Bone marrow (tissue), 2 donors: ENCODE measurements around the gene GPR156.
"Not testable (repeated sequence)": the region's sequence is repeated elsewhere in the genome, so short reads cannot be mapped to it uniquely, and the experiment has no call there.

Experiments used
- DNase-seq, 2 donors: peaks; one replicate each; lab custom pipeline; 2025; lab: John Stamatoyannopoulos, UW

GPR156 gene

DNA sequence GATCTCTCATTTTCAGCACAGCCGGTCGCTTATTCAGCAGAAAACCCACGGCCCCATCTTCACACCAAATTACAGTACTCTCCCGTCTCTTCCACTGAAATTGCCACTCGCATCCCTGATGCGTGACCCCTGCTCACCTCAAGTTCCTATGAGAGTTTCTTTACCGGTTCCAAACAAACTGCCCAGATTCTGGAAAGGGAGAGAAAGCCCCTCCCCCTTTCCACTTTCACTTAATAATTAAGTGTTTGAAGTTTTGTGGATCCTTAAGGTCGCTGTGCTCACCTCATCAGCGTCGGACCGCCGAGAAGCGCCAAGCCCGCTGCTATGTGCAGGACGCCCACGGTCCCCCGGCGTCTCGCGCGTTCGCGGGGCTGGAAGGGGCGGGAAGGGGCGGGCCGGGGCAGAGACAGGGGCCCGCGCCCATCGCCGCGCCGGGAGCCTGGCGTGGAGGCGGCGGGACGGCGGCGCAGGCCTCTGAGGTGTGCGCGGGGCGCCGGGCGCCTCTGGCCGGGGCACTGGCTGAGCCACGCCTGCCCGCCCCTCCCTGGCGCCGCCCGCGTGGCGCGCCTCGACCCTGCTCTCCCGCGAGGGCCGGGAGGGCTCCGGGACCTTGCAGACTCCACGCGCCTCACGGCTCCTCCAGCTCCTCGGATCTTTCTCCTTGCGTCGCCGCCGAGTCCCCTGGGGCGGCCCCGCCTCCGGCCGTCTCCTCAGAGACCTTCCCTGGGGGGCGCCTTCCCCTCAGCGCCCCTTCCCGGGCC lies at the start of gene GPR156:
Gene GPR156, minus strand, starts transcription at position 476 of the 761 bp plus-strand sequence. CDS start 41,124 bp downstream, outside the sequence.
- no peak for DNase-seq

DNA sequence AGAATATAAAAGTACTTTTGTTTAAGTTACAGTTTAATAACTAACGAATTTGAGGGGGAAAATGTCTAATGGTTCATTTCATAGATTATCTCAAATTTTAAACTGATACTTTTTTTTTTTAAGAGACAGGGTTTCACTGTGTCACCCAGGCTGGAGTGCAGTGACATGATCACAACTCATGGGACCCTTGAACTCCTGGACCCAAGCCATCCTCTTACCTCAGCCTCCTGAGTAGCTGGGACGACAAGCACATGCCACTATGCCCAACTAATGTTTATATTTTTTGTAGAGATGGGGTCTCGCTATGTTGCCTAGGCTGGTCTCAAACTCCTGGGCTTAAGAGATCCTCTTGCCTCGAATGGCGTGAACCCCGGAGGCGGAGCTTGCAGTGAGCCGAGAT lies 47.6 kb upstream of the GPR156 start:
- DNase-seq, result no peak

DNA sequence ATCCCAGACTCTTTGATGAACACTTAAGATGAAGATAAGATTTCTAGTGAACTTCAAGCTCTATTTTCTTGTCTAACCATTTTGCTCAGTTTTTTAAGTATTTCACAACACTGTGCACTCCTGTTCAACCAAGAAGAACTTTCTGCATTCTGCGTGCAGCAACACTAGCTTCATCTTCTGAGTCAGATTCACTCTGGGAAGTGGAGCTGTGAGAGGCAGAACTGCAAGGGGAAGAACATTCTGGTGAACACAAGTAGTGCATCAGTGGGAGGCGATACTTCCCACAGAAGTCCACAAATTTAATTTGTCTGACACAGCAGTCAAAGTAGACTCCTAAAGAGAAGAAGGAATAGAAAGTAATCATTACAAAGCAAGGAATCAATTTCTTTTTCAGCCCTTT lies 46.1 kb upstream of the GPR156 start:
- DNase-seq, result no peak

DNA sequence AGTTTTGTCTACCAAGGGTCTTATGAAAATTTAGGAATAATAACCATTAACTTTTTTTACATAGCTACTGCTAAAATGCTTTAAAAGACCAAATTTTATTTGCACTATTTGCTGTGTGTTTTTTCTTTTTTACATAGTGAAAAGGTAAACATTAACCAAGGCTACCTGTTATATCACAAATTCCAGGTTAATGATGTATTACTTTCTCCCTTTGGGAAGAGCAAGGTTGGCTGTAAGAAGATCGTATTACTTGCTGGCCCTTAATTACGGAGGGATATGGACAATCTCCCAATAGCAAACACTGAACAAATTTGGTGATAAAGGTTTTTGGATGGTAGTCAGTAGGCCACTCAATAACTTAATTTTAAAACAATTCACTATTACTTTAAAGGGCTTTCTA lies 41.8 kb upstream of the GPR156 start:
- DNase-seq, result no peak

DNA sequence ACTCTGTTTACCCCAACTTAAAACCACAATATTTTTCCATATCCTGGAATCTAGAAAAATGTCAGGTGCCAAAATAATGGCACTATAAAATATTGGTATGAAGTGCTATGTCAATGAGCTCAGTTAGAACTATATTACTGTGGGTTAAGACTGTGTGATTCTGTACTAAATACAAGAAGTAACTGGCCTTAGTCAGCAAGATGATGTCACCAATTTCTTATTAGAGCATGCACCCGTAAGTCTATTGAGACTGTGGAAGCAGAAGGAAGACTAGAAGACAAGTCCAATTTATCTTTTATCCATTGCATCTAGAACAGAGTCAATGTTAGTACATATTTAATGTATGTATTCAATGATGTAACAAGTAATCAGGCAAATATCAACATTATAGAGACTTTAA lies 39.2 kb upstream of the GPR156 start:
- DNase-seq, result no peak

DNA sequence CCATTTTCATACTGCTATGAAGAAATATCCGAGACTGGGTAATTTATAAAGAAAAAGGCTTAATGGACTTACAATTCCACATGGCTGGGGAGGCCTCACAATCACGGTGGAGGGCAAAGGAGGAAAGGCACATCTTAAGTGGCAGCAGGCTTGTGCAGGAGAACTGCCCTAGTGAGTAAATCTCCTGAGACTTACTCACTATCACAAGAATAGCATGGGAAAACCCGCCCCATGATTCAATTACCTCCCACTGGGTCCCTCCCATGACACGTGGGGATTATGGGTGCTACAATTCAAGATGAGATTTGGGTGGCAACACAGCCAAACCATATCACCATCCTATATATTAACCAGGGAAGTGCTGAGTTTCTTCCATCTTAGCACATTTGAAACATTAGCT lies 38.7 kb upstream of the GPR156 start:
- not testable (repeated sequence) for DNase-seq

DNA sequence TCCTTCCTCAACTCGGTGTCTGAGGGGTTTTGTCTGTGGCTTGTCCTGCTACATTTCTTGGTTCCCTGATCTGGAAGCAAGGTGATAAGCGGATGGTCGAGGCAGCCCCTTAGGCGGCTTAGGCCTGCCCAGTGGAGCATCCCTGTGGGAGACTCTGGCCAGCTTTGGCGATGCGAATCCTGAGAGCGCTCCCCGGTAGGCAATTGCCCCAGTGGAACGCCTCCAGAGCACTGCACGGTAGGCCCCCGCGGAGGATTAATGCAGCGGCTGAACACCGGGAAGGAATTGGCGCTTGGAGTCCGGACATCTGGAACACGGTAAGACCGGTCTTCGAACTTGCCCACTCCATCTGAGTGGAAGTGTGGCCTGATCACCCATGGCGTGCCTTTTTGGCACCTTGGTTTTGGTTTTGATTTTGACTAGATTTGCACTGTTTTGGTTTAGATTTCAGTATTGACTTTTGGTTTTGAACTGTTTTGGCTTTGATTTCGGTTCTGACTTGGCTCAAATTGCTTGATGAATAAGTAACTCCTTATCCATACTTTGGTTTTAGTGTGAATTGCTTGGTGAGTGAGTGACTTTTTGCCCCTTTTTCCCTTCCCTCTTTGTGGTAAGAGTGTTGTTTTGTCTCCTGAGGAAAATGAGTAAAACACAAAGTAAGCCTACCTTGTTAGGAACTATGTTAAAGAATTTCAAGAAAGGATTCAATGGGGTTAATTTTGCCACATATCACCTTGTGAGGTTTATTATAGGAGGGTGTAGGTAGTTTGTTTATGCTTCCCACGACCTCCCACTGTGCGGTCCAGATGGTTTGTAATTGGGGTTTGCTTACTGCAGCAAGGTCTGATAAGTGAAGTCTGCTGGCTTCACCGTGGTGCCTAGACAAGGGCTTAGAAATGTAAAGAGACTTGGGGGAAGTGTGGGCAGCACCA lies 27.1 kb upstream of the GPR156 start:
- no peak for DNase-seq

DNA sequence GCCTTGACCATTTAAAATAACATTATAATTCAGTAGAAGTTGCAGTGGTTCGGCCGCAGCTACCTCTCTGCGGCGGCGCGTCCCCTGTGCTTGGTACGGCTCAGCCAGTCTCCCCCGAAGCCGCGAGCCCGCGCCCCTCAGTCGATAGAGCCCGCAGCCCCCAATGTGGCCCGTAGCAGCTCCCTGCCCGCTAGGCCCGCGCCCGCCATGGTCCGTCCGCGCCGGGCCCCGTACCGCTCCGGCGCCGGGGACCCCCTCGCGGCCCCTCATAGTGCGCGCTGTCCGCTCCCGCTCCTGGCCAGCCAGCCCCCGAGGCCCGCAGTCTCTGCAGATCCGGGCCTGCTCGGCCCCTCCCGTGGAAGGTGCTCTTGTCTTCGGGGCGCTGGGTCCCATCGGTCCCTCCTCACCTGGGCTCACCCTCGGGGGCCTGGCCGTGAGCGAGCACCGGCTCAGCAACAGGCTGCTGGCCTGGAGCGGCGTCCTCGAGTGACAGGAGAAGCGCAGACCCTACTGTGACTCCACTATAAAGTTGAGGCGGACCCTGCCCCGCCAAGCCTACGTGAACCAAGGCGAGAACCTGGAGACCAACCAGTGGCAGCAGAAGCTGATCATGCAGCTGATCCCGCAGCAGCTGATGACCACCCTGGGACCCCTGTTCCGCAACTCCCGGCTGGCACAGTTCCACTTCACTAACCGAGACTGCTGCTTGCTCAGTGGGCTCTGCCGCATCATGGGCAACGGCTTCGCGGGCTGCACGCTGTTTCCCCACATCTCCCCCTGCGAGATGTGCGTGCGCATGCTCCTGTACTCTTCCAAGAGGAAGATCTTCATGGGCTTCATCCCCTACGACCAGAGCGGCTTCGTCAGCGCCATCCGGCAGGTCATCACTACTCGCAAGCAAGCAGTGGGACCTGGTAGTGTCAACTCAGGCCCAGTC lies 21.8 kb upstream of the GPR156 start:
- DNase-seq, result no peak

DNA sequence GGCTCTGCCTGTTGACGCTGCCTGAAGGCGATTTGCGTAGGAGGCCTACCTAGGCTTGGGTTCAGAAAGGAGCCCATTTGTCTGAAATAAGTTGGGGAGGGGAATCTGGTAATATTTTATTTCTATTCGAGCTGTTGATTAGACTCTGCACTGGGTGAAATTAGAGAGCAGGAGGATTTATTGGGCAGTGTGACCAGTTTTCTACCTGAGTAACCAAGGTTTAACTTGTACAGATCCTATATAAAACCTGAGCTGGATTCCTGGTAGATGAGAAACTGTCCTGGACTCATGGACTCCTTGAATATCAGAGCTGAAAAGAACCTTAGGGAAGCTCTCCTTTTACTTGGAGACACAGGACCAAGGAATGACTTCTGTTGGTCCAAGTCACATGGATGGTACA lies 19.6 kb upstream of the GPR156 start:
- DNase-seq, result no peak

DNA sequence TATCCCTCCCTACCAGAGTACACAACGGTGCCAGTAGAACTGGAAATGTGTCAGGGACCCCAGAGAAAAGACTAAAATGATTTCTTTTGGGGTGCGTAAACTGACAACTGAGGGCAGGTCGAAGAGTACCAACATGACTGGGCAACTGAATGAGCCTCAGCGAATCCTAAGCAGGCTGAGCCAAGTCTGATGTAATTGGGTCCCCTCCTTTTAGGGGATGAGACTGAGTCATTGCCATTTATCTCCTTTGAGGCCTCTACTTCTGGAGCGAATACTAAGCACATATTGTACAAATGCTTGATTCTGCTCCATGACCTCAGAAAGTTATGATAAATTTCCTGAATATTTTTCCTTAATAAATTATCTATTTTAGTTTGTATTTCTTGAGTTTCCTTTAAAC lies 17.3 kb upstream of the GPR156 start:
- no peak for DNase-seq

DNA sequence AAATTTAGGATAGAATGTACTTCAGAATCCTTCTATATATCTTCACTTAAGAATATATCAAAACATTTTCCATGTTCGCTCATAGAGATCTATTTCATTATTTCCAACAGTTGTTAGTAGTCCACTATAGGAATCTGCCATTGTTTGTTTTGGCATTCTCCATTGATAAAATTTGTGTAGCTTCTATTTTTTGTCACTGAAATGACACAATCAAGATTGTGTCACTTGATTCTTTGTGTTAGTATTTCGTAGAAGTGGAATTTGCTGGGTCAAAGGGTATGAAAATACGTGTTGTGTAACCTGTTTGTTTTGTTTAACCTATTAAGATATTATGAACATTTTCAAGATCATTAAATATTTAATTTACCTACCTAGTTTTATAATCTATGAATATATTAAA lies 15.9 kb upstream of the GPR156 start:
- DNase-seq, result no peak

DNA sequence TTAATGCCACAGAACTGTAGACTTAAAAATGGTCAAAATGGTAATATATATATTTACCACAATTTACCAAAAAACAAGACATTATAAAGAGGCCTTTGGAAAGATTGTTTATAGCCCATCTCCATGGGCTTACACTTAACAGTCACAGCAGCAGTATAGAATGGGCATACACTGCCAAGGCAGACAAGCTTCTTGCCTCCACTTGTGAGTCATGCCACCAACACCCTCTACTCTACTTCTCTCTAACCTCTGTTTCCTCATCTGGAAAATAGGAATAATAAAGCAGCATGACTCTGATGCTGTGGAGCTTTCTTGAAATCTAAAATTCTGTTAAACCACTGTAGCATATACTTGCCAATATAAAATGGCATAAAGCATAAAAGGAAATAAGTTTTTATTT lies 14.4 kb upstream of the GPR156 start:
- DNase-seq, result no peak

DNA sequence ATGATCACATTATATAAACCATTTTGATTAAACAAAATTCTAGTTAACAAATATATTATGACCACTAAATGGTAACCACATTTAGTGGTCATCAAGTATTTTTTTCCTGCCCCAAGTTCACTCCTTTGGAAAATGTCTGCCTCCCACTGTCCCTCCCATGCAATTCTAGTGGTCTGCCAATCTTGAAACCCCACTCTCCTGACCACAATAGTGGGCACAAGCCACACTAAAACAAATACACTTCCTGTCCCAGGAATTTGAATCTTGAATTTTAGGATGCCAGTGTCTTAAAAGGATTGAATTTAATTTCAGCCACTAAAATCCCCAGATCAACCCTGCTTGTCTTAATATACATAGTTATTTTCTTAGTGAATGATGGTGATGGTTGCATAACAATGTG lies 14.0 kb upstream of the GPR156 start:
- no peak for DNase-seq

DNA sequence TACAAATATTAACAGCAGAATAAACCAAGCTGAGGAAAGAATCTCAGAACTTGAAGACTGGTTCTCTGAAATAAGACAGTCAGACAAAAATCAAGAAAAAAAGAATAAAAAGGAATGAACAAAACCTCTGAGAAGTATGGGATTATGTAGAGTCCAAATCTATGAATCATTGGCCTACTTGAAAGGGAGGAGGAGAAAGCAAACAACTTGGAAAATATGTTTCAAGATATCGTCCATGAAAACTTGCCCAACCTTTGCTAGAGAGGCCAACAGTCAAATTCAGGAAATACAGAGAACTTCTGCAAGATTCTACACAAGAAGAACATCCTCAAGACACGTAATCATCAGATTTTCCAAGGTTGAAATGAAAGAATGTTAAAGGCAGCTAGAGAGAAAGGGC lies 6.5 kb upstream of the GPR156 start:
- not testable (repeated sequence) for DNase-seq

DNA sequence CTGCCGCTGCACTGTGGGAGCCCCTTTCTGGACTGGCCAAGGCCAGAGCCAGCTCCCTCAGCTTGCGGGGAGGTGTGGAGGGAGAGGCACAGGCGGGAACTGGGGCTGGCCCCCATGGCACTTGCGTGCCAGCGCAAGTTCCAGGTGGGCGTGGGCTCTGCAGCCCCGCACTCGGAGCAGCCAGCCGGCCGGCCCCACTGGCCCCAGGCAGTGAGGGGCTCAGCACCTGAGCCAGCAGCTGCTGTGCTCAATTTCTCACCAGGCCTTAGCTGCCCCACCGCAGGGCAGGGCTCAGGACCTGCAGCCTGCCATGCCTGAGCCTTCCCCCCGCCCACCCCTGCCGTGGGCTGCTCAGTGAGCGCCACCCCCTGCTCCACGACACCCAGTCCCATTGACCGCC lies 4.6 kb upstream of the GPR156 start:
- DNase-seq, result no peak

DNA sequence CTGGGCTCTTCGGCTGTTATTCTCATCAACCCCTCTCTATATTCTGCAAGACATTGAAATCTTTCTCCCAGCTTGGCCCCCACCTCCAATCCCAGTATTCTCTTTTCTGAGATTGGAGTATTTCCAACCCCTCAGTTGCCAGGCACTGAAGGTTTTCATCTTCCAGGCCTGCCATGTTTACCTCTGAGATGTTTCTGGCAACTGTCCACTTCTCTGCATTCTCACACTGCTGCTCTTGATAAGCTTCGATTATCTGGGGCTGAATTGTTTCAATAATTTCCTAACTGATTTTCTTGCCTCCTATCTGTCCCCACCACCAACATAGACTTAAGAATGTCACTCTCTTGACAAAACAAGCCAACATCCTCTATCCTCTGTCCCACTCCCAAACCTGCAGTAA lies 1.4 kb upstream of the GPR156 start:
- DNase-seq, result no peak

DNA sequence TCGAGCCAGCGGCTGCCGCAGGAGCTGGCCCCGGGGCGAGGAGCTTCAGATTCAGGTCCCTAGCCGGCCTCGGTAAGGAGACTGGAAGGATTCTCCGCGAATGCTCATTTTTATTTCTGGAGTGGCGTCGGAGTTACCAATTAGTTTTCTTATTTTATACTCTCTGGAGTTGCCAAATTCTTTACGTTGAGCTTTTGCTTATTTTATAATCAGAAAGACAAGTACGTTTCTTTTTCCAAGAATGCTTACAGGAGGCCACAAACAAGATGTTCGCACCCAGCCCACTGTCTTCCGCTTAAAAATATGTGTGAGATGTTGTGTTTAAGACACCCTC lies 453 bp upstream of the GPR156 start:
- DNase-seq, result no peak

DNA sequence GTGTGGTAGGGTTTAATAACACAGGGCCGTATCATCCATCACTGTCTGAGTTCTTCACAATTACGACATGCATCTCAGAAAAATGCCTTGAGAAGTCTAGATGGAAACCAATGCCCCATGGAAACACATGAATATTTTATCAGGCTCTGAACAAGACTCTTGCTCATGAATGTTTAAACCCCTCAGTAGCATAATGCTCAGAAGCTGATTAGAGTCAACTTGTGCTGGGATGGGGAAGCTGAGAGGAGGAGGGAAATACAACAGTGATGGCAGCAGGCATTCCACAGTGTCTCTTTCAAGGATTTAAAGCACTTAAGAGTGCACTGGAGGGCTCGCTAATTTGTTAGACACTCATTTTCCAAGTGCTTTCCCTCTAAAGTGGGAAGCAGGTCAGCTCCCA lies 3.8 kb downstream of the GPR156 start:
- DNase-seq, result no peak

DNA sequence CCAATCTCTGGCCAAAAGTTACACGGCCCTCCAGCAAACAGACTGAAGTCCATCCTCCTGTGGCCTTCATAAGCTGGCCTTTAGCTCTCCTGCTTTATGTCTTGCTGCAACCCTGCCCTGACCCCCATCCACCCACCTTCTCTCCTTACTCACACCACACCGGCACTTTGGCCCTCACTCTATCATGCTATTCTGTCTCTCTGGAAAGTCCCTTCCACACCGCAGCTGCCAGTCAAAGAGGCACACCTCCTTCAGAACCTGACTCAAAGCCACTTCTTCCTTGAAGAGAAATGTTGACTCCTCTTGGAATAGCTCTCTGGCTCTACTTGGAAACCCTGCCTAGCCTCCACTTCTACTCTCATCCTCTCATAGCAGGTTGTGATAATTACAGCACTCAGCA lies 4.5 kb downstream of the GPR156 start:
- DNase-seq, result no peak

DNA sequence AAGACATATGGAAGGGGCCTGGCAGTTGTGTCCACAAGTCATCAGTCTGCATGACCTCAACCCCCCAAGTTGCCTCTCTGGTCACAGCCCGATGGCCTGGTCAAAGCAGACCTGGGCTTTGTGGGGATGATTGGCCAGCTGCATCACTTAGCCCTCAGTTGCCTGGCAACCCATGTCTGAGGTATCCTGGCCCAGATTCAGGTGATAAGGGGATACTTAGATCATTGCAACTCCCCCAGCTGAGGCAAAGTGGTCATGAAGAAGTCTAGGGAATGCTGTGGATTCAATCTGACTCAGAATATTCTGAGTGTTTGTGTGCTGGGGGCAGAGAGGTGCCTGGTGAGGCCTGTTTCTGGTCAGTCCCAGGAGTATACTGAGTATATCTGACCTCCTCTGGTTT lies 5.0 kb downstream of the GPR156 start:
- DNase-seq, result no peak

DNA sequence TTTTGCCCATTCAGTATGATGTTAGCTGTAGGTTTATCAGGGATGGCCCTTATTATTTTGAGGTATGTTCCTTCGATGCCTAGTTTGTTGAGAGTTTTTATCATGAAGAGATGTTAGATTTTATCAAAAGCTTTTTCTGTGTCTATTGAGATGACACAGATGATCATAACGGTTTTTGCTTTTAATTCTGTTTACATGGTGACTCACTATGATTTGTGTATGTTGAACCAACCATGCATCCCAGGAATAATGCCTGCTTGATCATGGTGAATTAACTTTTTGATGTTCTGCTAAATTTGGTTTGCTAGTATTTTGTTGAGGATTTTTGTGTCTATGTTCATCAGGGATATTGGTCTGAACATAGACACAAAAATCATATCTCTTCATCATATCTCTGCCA lies 8.3 kb downstream of the GPR156 start:
- DNase-seq, result no peak

DNA sequence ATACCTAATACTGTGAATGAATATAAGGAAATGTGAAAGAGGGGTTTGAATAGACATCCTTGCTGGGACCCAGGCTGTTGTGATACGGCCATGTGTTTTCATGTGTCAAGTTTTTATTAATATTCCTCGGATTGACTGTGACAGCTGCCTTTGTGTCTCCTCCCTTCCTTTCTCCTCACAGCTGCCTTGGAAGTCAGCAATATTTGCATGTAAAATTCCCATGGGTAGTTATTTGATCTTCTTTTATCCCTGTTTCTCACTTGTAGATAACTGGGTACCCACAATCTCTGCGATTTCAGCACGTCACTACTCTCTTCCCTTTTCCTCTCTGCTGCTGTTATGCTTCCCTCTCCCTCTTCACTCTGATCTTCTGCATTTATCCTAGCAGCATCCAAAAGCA lies 9.4 kb downstream of the GPR156 start:
- no peak for DNase-seq
